Measurements from ENCODE around the gene RFX1.
"Not testable (repeated sequence)": the region's sequence is repeated elsewhere in the genome, so short reads cannot be mapped to it uniquely, and the experiment has no call there.

The RFX1 gene

GRCh38 chr19:14026652-14027192, 20.6 kb upstream of the RFX1 start:
- DNase-seq (ENCODE audit: low read depth) = not testable (repeated sequence)

- DNase-seq (ENCODE audit: low read depth) = no peak
Observed at GRCh38 chr19:14023404-14024235, 17.5 kb upstream of the RFX1 start.

GRCh38 chr19:14022469-14022868, 16.3 kb upstream of the RFX1 start:
- no peak for DNase-seq (ENCODE audit: low read depth)

GRCh38 chr19:14021474-14021873, 15.4 kb upstream of the RFX1 start:
- no peak for DNase-seq (ENCODE audit: low read depth)

- DNase-seq (ENCODE audit: low read depth) = not testable (repeated sequence)
Observed at GRCh38 chr19:14019739-14020138, 13.6 kb upstream of the RFX1 start.

GRCh38 chr19:14019100-14019499, 13.0 kb upstream of the RFX1 start:
- DNase-seq (ENCODE audit: low read depth) = no peak

- DNase-seq (ENCODE audit: low read depth) = no peak
Observed at GRCh38 chr19:14015524-14016035, 9.5 kb upstream of the RFX1 start.

- no peak for DNase-seq (ENCODE audit: low read depth)
Observed at GRCh38 chr19:14012378-14012915, 6.3 kb upstream of the RFX1 start.

- DNase-seq (ENCODE audit: low read depth) = no peak
Observed at GRCh38 chr19:14006766-14007562, 844 bp upstream of the RFX1 start.

- peak; percentile 67 for DNase-seq (ENCODE audit: low read depth)
Observed at GRCh38 chr19:14005349-14006084, 603 bp downstream of the RFX1 start.

- DNase-seq (ENCODE audit: low read depth) = no peak
Observed at GRCh38 chr19:14004619-14005348, 1.3 kb downstream of the RFX1 start.

- no peak for DNase-seq (ENCODE audit: low read depth)
Observed at GRCh38 chr19:14003251-14004055, 2.7 kb downstream of the RFX1 start.

GRCh38 chr19:14002571-14003250, 3.4 kb downstream of the RFX1 start:
- no peak for DNase-seq (ENCODE audit: low read depth)

GRCh38 chr19:14000691-14001375, 5.3 kb downstream of the RFX1 start:
- no peak for DNase-seq (ENCODE audit: low read depth)

GRCh38 chr19:13999085-13999484, 7.0 kb downstream of the RFX1 start:
- DNase-seq (ENCODE audit: low read depth) = no peak

GRCh38 chr19:13998426-13998825, 7.7 kb downstream of the RFX1 start:
- no peak for DNase-seq (ENCODE audit: low read depth)

- no peak for DNase-seq (ENCODE audit: low read depth)
Observed at GRCh38 chr19:13997631-13997962, 8.5 kb downstream of the RFX1 start.

GRCh38 chr19:13996928-13997630, 9.0 kb downstream of the RFX1 start:
- no peak for DNase-seq (ENCODE audit: low read depth)
